Endothelial cell of umbilical vein (primary cell): ENCODE data around the gene SOWAHB. TPM values are rescaled to one million over a fixed set of nuclear protein-coding genes. Genes with fewer than 3 reads are reported as not detected.

Experiments
- BruUV-seq: library from RNA; stranded (reverse); fragments of 400-500 nt; replicated peaks from 2 replicates; lab custom pipeline; 2021; lab: Mats Ljungman, UMichigan
- CTCF ChIA-PET: fragments of 300-600, 350-600 bp; sonication (Branson Sonifier 250); formaldehyde crosslinking; loops from one replicate; lab custom pipeline; 2021; ENCODE audit warnings: antibody characterized with exemption, inconsistent platforms; lab: Charles Lee
- POLR2A ChIA-PET: fragments of 300-600, 350-600 bp; sonication (Branson Sonifier 250); formaldehyde crosslinking; loops from one replicate; lab custom pipeline; 2021; ENCODE audit warnings: antibody characterized with exemption, inconsistent platforms; lab: Charles Lee
- DNase-seq: peaks from one replicate; pipeline ENCODE4 v3.0.0-alpha.2; 2011; ENCODE audit warnings: low read depth, low spot score
- FAIRE-seq: peaks from 2 replicates; lab custom pipeline; 2011; peaks lifted over from hg19 to GRCh38; lab: Jason Lieb, UNC
- H2AFZ ChIP-seq: 2 replicates; pipeline ENCODE4 v1.6.0; 2012; ENCODE audit warnings: low read depth, low read length, control low read depth, inconsistent platforms
- H3K27ac ChIP-seq: 2 replicates; pipeline ENCODE4 v1.5.1; 2011; ENCODE audit warnings: low read depth, mild to moderate bottlenecking, control low read depth, low read length, moderate library complexity; ENCODE audit not compliant: insufficient read depth
- H3K27me3 ChIP-seq, 2 experiments: 2 replicates each; pipeline versions ENCODE4 v1.6.0 to v1.6.1; 2011; ENCODE audit warnings: low read length in 2 of 2, mixed read lengths in 1 of 2; ENCODE audit not compliant: control insufficient read depth in 2 of 2, insufficient read depth in 2 of 2
- H3K36me3 ChIP-seq, 2 experiments: 2 replicates in 1 of 2; 3 replicates in 1 of 2; pipeline ENCODE4 v1.5.1; 2011; ENCODE audit warnings: low read length in 2 of 2, mild to moderate bottlenecking in 1 of 2, moderate library complexity in 1 of 2; ENCODE audit not compliant: control insufficient read depth in 2 of 2, insufficient read depth in 2 of 2; ENCODE audit errors: extremely low read depth in 1 of 2
- H3K4me1 ChIP-seq: 3 replicates; pipeline ENCODE4 v1.5.1; 2011; ENCODE audit warnings: mild to moderate bottlenecking, low read length; ENCODE audit not compliant: control insufficient read depth, insufficient read depth; ENCODE audit errors: extremely low read depth
- H3K4me2 ChIP-seq: 2 replicates; pipeline ENCODE4 v1.6.1; 2011; ENCODE audit warnings: low read length, control low read depth, mixed read lengths; ENCODE audit not compliant: insufficient read depth
- H3K4me3 ChIP-seq, 3 experiments: fragments of 200-600 bp in 1 of 3; sonication (generic), shearing (Covaris generic) in 1 of 3; replicated peaks in 1 of 3; 2 replicates each; pipeline ENCODE4 v1.5.1; 2011 to 2016; ENCODE audit warnings: control low read depth in 3 of 3, low read length in 3 of 3, mild to moderate bottlenecking in 2 of 3, inconsistent platforms in 1 of 3, low read depth in 1 of 3, moderate library complexity in 1 of 3; ENCODE audit not compliant: insufficient read depth in 1 of 3
- H3K79me2 ChIP-seq: 2 replicates; pipeline ENCODE4 v1.6.0; 2012; ENCODE audit warnings: low read length, inconsistent platforms; ENCODE audit not compliant: control insufficient read depth, insufficient read depth
- H3K9ac ChIP-seq: replicated peaks from 2 replicates; pipeline ENCODE3; 2011; ENCODE audit warnings: low read length, control low read depth; ENCODE audit not compliant: insufficient read depth; ENCODE audit errors: extremely low read depth
- H3K9me1 ChIP-seq: replicated peaks from 3 replicates; pipeline ENCODE4 v1.6.0; 2011; ENCODE audit warnings: mild to moderate bottlenecking, low read length; ENCODE audit not compliant: control insufficient read depth, insufficient read depth; ENCODE audit errors: extremely low read depth
- H3K9me3 ChIP-seq: replicated peaks from 2 replicates; pipeline ENCODE4 v1.5.1; 2012; ENCODE audit warnings: low read length, inconsistent platforms; ENCODE audit not compliant: control insufficient read depth, insufficient read depth
- H4K20me1 ChIP-seq: replicated peaks from 2 replicates; pipeline ENCODE3; 2011; ENCODE audit warnings: mild to moderate bottlenecking, low read length; ENCODE audit not compliant: control insufficient read depth, insufficient read depth; ENCODE audit errors: extremely low read depth
- CTCF ChIP-seq, 2 donors: IDR thresholded peaks; 1 replicate in 1 of 2; 2 replicates in 1 of 2; pipeline ENCODE4 v1.5.1; 2011; ENCODE audit warnings: low read length in 2 of 2, mild to moderate bottlenecking in 2 of 2, moderate library complexity in 2 of 2, control low read depth in 1 of 2, inconsistent platforms in 1 of 2, low read depth in 1 of 2; ENCODE audit not compliant: insufficient read depth in 1 of 2; ENCODE audit errors: extremely low read depth in 1 of 2
- EZH2 ChIP-seq: IDR thresholded peaks from 2 replicates; pipeline ENCODE4 v1.6.1; 2012; ENCODE audit warnings: borderline replicate concordance, low read depth, mild to moderate bottlenecking, moderate library complexity, low read length, inconsistent platforms; ENCODE audit not compliant: severe bottlenecking
- FOS ChIP-seq: IDR thresholded peaks from 2 replicates; pipeline ENCODE4 v1.6.1; 2011; ENCODE audit warnings: mild to moderate bottlenecking, low read length, moderate library complexity, borderline replicate concordance; ENCODE audit not compliant: insufficient read depth
- GATA2 ChIP-seq: IDR thresholded peaks from 2 replicates; pipeline ENCODE4 v1.7.0; 2011; ENCODE audit warnings: low read depth, mild to moderate bottlenecking, moderate library complexity, mixed read lengths, low read length; ENCODE audit not compliant: insufficient read length, insufficient read depth
- JUN ChIP-seq: IDR thresholded peaks from 2 replicates; pipeline ENCODE4 v1.6.1; 2011; ENCODE audit warnings: borderline replicate concordance, low read depth; ENCODE audit not compliant: insufficient read length, insufficient read depth
- MYC ChIP-seq: IDR thresholded peaks from one replicate; pipeline ENCODE4 v1.6.1; 2011; ENCODE audit warnings: mild to moderate bottlenecking, low read depth, low read length
- POLR2A ChIP-seq: IDR thresholded peaks from 2 replicates; pipeline ENCODE4 v1.6.1; 2012; ENCODE audit warnings: low read depth, mild to moderate bottlenecking, control low read depth, low read length
- POLR2AphosphoS5 ChIP-seq: IDR thresholded peaks from 2 replicates; pipeline ENCODE4 v1.6.1; 2012; ENCODE audit warnings: low read depth, mild to moderate bottlenecking, control low read depth, low read length, moderate library complexity; ENCODE audit not compliant: insufficient read depth
- dilution Hi-C: fragments of 300-500 bp; cut with MboI; formaldehyde crosslinking; loops from one replicate; pipeline ENCODE4 v1.15.0; 2019; ENCODE audit warnings: low sequenced_read_pairs; ENCODE audit not compliant: extremely low pct_ligation_motif_present
- intact Hi-C: fragments of 100-400 bp; cut with micrococcal nuclease; formaldehyde crosslinking; loops from one replicate; pipeline ENCODE4 v1.10.0; 2022
- polyA plus RNA-seq, 4 experiments: library from polyadenylated mRNA; depleted of rRNA in 3 of 4; stranded (reverse) in 3 of 4; unstranded in 1 of 4; fragments of >200 nt; gene quantifications; 2 replicates each; pipeline versions ENCODE4 v1.2.1 to v1.2.3, GENCODE V29; 2011 to 2012; ENCODE audit warnings: missing spikeins in 1 of 4
- total RNA-seq: library from RNA; stranded (reverse); gene quantifications from 2 replicates; pipeline ENCODE4 v1.2.3, GENCODE V29; 2021
- TF ChIP-seq, protein P1 (sequence below): IDR thresholded peaks from 2 replicates; pipeline ENCODE4 v1.6.1; 2011; ENCODE audit not compliant: insufficient read depth, insufficient read length

The SOWAHB gene
- total and polyA plus RNA-seq, 2 donors (not counting 3 experiments of a cell fraction or from before 2014, with no cell fraction given), result not detected

DNA sequence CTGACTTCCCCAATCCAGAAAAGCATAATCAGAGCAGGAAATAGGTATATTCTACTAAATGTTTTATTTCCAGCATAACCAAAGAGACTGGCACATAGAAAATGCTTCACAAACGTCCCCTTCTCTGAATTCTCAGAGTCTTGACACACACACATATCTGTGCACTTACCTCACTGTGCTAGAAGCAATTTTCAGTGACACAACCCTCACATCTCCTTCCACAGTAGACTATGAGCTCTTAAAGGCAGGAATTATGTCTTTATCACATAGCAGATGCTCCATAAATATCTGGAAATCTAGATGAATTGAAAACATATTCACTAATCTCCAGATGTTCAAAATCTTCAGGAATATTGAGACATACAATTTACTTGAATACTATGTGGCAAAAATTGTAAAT lies 5.9 kb downstream of the SOWAHB start:
- no peak for TF ChIP-seq CTCF (IDR thresholded peaks at IDR 0.05; ENCODE audit: extremely low read depth in 1 of 2, insufficient read depth in 1 of 2, low read depth in 1 of 2, low read length in 2 of 2)
- TF ChIP-seq JUN, result no peak
- TF ChIP-seq FOS, result no peak
- TF ChIP-seq GATA2, result no peak
- TF ChIP-seq, protein P1, sequence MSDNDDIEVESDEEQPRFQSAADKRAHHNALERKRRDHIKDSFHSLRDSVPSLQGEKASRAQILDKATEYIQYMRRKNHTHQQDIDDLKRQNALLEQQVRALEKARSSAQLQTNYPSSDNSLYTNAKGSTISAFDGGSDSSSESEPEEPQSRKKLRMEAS, result no peak
- no peak for TF ChIP-seq POLR2AphosphoS5
- no peak for TF ChIP-seq POLR2A
- no peak for TF ChIP-seq MYC
- TF ChIP-seq EZH2, result no peak
- intact Hi-C loops, result no loop called here
- DNase-seq, result no peak
- H3K79me2 ChIP-seq, result no peaks in the 10 kb centered on the region
- no TSS peak for BruUV-seq
- no peak overlapping the region for H3K4me3 ChIP-seq
- H3K27ac ChIP-seq, result no peak overlapping the region
- peaks cover 16 to 46% of the 10 kb centered on the region in 2 experiments for H3K27me3 ChIP-seq
- CTCF ChIA-PET, result interaction anchor here (0.8 kb wide), 1 partner anchor 10 kb away, joined by 3 read pairs; no protein-coding TSS in a partner anchor
- H3K9me3 ChIP-seq, result no peaks in the 10 kb centered on the region
- H4K20me1 ChIP-seq, result no peaks in the 10 kb centered on the region
- no peak overlapping the region for H3K4me2 ChIP-seq
- FAIRE-seq, result no peak
- no peaks in the 10 kb centered on the region for H3K4me1 ChIP-seq
- H3K9me1 ChIP-seq, result no peaks in the 10 kb centered on the region
- POLR2A ChIA-PET, result no interaction called here
- no peak overlapping the region for H3K9ac ChIP-seq
- dilution Hi-C loops, result no loop called here
- no peak overlapping the region for H2AFZ ChIP-seq
- no peaks in the 10 kb centered on the region for H3K36me3 ChIP-seq
